Duodenal mucosa (tissue), 2 donors: Measurements from ENCODE around the gene ZNF808.
"Not testable (repeated sequence)": the region's sequence is repeated elsewhere in the genome, so short reads cannot be mapped to it uniquely, and the experiment has no call there.

Experiments used
- H3K27ac ChIP-seq: one replicate; pipeline ENCODE4 v1.7.0; 2013; ENCODE audit warnings: low read depth, low read length
- H3K27me3 ChIP-seq, 2 donors: one replicate each; pipeline ENCODE4 v1.7.0; 2013; ENCODE audit warnings: low read length in 2 of 2, control low read depth in 1 of 2; ENCODE audit not compliant: insufficient read depth in 2 of 2, control insufficient read depth in 1 of 2
- H3K36me3 ChIP-seq, 2 donors: one replicate each; pipeline ENCODE4 v1.7.0; 2013; ENCODE audit warnings: low read length in 2 of 2, control low read depth in 1 of 2; ENCODE audit not compliant: insufficient read depth in 2 of 2, control insufficient read depth in 1 of 2
- H3K4me1 ChIP-seq, 2 donors: one replicate each; pipeline ENCODE4 v1.7.0; 2013; ENCODE audit warnings: low read length in 2 of 2, control low read depth in 1 of 2; ENCODE audit not compliant: insufficient read depth in 2 of 2, control insufficient read depth in 1 of 2
- H3K4me3 ChIP-seq, 2 donors: one replicate each; pipeline ENCODE4 v1.7.0; 2013; ENCODE audit warnings: low read length in 2 of 2, low read depth in 1 of 2
- H3K9ac ChIP-seq, 2 donors: one replicate each; pipeline ENCODE4 v1.7.0; 2013; ENCODE audit warnings: low read length in 2 of 2, low read depth in 1 of 2
- H3K9me3 ChIP-seq, 2 donors: one replicate each; pipeline ENCODE4 v1.7.0; 2013; ENCODE audit warnings: low read length in 2 of 2, control low read depth in 1 of 2; ENCODE audit not compliant: control insufficient read depth in 1 of 2

The ZNF808 gene

GRCh38 chr19:52535385-52535770 lies 7.9 kb downstream of the ZNF808 start:
- peaks cover 8 to 10% of the 10 kb centered on the region in 2 donors for H3K9me3 ChIP-seq
- H3K27me3 ChIP-seq, H3K9ac ChIP-seq, H3K4me1 ChIP-seq, H3K27ac ChIP-seq: not testable (repeated sequence)
- H3K4me3 ChIP-seq = peak overlapping the region; percentile 50 to 66
- peaks cover 4 to 25% of the 10 kb centered on the region in 2 donors for H3K36me3 ChIP-seq

- Histone ChIP-seq H3K4me3 (peak overlapping the region; percentile 50 to 66), H3K4me1 (no peaks in the 10 kb centered on the region), H3K27me3 (no peaks in the 10 kb centered on the region), H3K9ac (peak overlapping the region; percentile 38 to 43), H3K27ac (no peak overlapping the region), H3K36me3 (peaks cover 4 to 30% of the 10 kb centered on the region in 2 donors), H3K9me3 (peaks cover 5 to 9% of the 10 kb centered on the region in 2 donors)
These were observed 8.4 kb downstream of the ZNF808 start for GRCh38 chr19:52535771-52536447.

GRCh38 chr19:52536448-52536800 lies 9.0 kb downstream of the ZNF808 start:
- no peaks in the 10 kb centered on the region for H3K4me1 ChIP-seq
- H3K9ac ChIP-seq = peak overlapping the region in 1 of 2 donors; percentile 38
- no peaks in the 10 kb centered on the region for H3K27me3 ChIP-seq
- peaks cover 7% of the 10 kb centered on the region in 2 donors for H3K9me3 ChIP-seq
- no peak overlapping the region for H3K27ac ChIP-seq
- peaks cover 4 to 34% of the 10 kb centered on the region in 2 donors for H3K36me3 ChIP-seq
- H3K4me3 ChIP-seq = peak overlapping the region; percentile 50 to 66

GRCh38 chr19:52538815-52539214 lies 11.3 kb downstream of the ZNF808 start:
- H3K9me3 ChIP-seq = peaks cover 10 to 11% of the 10 kb centered on the region in 2 donors
- peaks cover 0 to 38% of the 10 kb centered on the region in 2 donors for H3K36me3 ChIP-seq
- H3K4me1 ChIP-seq, H3K4me3 ChIP-seq, H3K27ac ChIP-seq, H3K27me3 ChIP-seq, H3K9ac ChIP-seq: not testable (repeated sequence)

GRCh38 chr19:52541176-52541575 lies 13.7 kb downstream of the ZNF808 start:
- H3K27me3 ChIP-seq, H3K9ac ChIP-seq, H3K4me3 ChIP-seq, H3K4me1 ChIP-seq, H3K27ac ChIP-seq: not testable (repeated sequence)
- Histone ChIP-seq H3K9me3 (peaks cover 10 to 18% of the 10 kb centered on the region in 2 donors), H3K36me3 (peaks cover 0 to 52% of the 10 kb centered on the region in 2 donors)

- Histone ChIP-seq H3K27me3 (no peaks in the 10 kb centered on the region), H3K9ac (no peak overlapping the region), H3K27ac (no peak overlapping the region), H3K36me3 (peaks cover 0 to 54% of the 10 kb centered on the region in 2 donors), H3K4me1 (no peaks in the 10 kb centered on the region), H3K4me3 (no peak overlapping the region), H3K9me3 (peaks cover 10 to 22% of the 10 kb centered on the region in 2 donors)
These were observed 14.1 kb downstream of the ZNF808 start for GRCh38 chr19:52541608-52542007.

GRCh38 chr19:52542541-52542940 lies 15.1 kb downstream of the ZNF808 start:
- not testable (repeated sequence) for H3K9ac ChIP-seq, H3K27me3 ChIP-seq, H3K4me1 ChIP-seq, H3K27ac ChIP-seq, H3K4me3 ChIP-seq
- Histone ChIP-seq H3K9me3 (peaks cover 11 to 22% of the 10 kb centered on the region in 2 donors), H3K36me3 (peaks cover 0 to 62% of the 10 kb centered on the region in 2 donors)

- no peak overlapping the region for H3K9ac ChIP-seq
- peaks cover 12 to 22% of the 10 kb centered on the region in 2 donors for H3K9me3 ChIP-seq
- H3K36me3 ChIP-seq = peaks cover 0 to 67% of the 10 kb centered on the region in 2 donors
- H3K27ac ChIP-seq = no peak overlapping the region
- H3K4me3 ChIP-seq = no peak overlapping the region
- H3K4me1 ChIP-seq = no peaks in the 10 kb centered on the region
- no peaks in the 10 kb centered on the region for H3K27me3 ChIP-seq
These were observed 15.7 kb downstream of the ZNF808 start for GRCh38 chr19:52542984-52543664.

- no peaks in the 10 kb centered on the region for H3K4me1 ChIP-seq
- no peaks in the 10 kb centered on the region for H3K27me3 ChIP-seq
- H3K9ac ChIP-seq = no peak overlapping the region
- H3K9me3 ChIP-seq = peaks cover 73 to 77% of the 10 kb centered on the region in 2 donors
- no peak overlapping the region for H3K27ac ChIP-seq
- peaks cover 36 to 79% of the 10 kb centered on the region in 2 donors for H3K36me3 ChIP-seq
- H3K4me3 ChIP-seq = peak overlapping the region; percentile 48 to 53
These were observed 26.9 kb downstream of the ZNF808 start for GRCh38 chr19:52554216-52554971.
